Stimulated activated CD4-positive, alpha-beta T cell treated with anti-CD3 and anti-CD28 coated beads, Interleukin-1b, Interleukin-23, amount 100 ng/mL, for 24 hours (primary cell): Measurements from ENCODE around the gene SLF2.

ENCODE experiments used
- DNase-seq, 4 experiments: peaks; one replicate each; pipeline ENCODE4 v3.0.0-alpha.2; 2020; ENCODE audit warnings: low read depth in 4 of 4, low spot score in 1 of 4

Gene SLF2

DNA sequence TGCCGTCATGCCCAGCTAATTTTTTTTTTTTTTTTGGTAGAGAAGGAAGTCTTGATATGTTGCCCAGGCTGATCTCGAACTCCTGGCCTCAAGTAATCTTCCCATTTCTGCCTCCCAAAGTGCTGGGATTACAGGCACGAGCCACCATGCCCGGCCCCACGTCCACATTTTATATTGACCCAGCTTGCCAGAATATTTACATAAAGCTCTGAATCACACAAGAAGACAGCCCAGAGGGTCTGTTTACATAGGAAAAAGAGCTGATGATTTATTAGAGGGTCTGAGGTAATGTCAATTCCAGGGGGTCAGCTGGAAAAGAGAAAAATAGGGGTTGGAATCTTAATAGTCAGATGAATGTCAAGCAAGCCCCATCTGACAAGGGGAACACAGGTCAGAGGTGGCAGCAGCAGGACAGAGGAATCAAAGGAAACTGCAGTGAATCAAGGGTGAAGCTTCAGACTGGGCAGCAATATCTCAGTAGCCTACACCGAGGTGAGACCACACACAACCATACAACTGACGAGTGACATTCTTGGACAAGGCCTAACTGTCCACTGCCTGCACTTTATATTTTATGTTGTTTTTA lies 15.8 kb upstream of the SLF2 start:
- no peak for DNase-seq

DNA sequence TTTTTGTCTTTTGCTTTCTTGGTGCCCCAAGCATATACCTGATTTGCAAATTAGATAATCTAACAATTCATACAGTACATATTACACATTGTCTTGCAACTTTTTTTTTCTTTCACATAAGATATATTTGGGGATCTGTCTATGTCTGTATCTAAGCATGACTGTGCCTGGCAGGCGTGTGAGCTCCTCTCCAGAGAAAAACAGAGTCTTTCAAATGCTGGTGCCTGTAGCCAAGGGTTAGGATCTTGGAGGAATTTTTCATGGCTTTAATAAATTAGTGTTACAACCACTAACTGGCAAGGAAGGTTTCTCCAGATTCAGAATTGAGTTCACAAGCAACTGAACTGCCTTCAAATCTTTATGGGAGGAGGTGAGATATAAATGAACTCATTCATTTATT lies 14.8 kb upstream of the SLF2 start:
- DNase-seq, result no peak

DNA sequence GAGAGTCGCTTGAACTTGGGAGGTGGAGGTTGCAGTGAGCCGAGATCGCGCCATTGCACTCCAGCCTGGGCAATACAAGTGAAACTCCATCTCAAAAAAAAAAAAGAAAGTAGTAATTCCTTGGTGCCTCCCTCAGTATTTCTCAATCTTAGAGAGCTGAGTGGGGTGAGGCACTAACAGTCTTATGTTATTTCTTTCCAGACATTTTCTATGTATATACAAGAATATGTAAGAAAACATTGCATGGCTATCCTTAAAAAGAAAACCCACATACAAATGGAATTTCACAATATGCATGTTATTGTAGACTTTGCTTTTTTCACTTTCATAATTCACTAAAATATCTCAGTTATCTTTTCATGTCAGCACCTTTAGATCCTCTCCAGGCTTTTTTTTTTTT lies 13.6 kb upstream of the SLF2 start:
- DNase-seq, result no peak

DNA sequence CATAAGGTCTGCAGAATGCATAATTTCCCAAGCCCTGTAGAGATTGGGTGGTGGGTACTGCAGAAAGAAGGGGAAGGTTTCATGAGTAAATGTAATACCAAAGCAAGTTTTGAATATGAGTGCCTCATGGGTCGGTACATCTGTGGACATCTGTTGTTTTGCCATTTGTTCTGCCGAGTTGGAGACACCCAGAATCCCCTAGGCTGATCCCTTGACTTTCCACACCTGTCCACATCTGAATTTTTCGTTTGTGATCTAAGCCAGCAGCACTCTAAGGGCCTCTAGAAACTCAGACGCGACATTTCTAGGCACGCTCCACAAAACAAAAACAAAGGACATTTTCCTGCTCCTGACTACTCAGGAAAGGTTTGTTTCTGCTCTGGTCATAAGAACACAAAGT lies 11.7 kb upstream of the SLF2 start:
- DNase-seq, result no peak

DNA sequence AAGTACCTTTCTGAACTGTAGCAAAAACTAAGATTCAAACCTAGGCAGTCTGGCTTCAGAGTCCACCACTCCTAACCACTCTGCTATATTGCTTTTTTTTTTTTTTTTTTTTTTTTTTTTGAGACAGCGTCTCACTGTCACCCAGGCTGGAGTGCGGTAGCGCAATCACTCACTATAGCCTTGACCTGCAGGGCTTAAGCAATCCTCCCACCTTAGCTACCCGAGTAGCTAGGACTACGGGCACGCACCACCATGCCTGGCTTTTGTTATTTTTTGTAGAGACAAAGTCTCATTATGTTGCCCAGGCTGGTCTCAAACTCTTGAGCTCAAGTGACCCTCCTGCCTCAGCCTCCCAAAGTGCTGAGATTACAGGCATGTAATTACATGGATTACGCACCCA lies 10.1 kb upstream of the SLF2 start:
- DNase-seq, result no peak

DNA sequence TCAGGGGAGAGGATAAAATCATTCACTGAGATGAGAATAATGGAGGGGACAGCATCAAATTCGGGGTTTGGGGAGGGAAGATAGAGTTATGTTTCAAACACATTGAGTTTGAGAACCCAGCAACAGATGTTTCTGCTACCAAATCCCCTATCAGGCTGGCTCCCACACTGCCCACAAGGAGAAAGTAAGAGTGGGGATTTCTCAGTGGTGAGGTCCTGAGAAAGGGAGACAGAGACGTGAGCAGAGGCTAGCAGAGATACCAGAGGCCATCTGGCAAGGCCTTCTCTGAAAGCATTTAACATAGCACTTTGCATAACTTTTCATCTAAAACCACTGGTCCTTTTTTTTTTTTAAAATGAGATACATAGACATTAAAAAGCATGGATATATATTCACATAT lies 7.8 kb upstream of the SLF2 start:
- DNase-seq, result no peak

DNA sequence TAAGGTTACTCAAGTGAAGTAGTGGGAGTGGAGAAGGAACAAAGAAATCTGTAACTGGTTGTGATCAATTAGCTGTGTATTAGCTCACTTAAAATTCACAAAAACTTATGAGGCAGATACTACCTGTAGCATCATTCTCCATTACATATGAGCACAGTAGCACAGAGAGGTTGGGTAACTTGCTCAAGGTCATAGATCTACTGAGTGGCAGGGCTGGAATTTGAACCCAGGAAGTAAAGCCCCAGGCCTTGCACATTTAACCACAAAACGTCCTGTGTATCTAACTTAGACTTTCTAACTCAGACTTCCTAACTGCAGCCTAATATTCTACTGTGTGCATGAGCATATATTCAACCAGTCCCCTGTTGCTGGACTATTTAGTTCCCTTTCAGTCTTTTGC lies 5.6 kb upstream of the SLF2 start:
- no peak for DNase-seq

DNA sequence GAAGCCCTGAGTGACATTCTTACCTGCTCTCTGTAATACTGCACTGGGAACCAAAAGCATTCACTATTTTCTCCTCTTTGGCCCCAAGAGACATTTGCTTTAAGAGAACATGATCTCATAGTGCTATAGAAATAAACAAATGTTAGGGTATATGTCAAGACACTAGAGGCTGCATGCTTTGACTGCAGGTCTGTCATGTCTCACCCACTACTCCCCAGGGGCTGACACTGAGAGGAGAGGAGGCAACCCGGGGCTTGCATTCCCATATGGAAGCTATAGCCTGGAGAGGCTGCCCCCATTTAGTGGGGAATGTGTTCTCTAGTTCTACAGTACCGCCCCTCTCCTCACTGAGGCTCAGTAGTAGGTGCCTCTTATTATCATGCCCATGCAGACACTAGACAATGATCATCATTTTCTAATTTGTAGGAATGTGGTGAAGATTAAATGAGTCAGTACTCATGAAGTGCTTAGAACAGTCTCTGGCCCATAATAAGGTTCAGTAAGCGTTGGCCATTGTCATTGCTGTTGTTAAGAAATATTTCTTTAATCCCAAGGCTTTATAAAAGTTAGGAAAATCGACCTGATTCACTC lies 4.9 kb upstream of the SLF2 start:
- DNase-seq, result no peak

DNA sequence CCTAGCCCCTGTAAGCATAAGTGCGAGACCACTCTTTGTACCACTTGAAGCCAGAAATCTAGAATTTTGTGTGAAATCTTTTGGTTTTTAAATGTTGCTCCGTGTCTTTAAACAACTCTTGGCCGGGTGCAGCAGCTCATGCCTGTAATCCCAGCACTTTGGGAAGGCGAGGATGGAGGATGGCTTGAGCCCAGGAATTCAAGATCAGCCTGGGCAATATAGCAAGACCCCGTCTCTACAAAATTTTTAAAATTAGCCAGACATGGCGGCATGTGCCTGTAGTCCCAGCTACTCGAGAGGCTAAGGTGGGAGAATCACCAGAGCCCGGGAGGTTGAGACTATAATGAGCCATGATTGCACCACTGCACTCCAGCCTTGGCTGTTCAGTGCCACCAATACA lies 4.4 kb upstream of the SLF2 start:
- no peak for DNase-seq

DNA sequence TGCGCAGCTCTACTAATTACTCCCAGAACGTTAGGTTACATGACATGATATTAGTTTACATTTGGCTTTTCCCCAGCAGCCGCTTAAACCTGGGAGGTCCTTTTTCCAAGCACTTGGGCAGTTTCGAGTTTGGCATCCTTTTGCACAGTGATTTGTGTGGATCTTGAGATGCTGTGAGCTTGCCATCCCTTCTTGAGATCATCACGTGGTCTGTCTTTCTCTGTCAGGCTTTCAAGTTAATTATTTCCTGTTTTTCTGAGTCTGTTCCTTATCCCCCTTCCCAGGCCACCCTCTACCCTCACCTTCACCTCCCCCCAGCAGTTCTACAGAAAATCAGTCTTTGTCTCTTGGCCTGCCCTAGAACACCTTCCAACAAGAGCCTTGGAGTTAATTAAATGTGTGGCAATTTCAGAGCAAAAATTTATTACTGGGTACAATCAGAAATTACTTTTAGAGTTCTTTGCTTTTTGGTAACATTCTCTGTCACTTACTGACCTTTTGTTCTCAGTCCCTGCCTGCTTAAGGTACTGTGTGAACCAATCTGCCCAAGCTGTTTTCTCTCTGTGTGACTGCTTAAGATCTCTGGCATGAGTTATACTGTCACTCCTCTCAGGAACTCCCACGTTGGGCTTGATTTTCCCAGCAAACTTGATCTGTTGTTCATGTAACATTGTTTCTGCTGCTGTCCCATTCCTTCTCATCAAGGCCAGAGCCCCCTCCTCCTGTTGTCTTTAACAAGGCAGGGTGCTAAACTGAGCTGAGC lies 3.1 kb upstream of the SLF2 start:
- DNase-seq, result no peak

DNA sequence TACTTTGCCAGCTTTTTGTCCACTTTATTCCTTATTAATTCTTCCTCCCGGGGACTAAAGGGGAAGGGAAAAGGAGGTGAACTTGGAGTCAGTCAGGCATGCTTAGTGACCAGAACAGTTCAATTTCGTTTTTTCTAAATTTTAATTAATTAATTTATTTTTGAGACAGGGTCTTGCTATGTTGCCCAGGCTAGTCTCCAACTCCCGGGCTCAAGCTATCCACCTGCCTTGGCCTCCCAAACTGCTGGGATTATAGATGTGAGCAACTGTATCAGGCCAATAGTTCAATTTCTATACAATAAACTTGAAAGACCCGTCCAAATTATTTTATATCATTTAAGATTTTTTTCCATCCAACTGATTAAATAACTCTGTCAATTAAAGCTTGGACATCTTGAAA lies 1.3 kb upstream of the SLF2 start:
- DNase-seq, result no peak

DNA sequence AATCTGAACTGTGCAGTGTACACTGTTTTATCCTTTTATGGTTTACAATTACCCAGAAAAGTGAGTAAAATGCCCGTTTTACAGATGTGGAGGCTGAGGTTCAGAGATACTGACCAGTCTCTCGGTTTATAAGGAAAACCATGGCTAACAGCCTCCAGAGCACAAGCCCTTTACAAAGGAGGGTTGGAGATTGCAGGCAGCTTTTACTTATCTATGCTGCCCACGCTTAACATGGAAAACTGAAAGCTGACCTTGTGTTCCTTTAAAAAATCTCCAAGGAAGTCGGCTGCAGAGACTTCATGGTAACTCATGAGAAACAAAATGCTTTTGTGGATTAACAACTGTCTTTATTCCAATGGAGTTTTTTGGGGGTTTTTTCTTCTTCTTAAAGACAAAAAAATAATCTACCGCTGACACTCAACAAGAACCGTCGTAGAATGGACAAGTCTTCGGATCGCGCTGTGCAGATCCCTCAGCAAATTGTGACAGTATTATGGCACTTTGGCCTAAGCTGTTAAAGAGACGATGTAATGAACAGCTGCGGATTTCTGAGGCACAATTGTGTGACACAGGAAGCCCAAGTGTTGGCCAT lies 654 bp upstream of the SLF2 start:
- DNase-seq, result no peak

DNA sequence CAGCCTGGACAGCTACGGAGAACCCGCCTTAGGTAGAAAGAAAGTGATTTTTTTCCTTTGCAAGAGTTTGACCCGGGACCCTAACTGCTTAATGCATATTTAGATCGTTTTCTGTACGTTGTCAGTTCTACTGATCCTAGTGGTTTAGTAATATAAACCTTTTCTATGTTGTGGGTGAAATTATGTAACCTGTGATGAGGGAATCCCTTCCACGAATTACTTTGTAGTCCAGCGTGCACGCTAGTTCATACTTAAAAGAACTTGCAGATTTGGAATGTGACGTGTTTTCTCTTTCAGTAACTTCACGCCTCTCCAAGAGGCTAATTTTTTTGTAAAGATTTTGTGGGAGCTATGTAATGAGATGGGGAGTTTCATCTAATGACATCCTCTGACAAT lies 705 bp downstream of the SLF2 start:
- no peak for DNase-seq

DNA sequence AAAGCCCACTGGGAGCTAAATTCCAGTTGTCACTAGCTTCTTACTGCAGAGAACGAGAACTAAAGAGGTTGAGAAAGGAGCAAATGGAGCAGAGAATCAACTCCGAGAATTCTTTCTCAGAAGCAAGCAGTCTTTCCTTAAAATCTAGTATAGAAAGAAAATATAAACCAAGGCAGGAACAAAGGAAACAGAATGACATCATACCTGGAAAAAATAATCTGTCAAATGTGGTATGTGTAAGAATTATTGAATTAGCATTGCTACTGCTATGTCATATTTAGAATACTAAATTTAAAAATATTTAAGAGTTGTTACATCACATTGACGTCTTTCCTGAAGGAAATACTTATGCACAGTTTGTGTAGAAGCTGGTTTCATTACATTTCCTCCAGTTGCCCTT lies 4.3 kb downstream of the SLF2 start:
- DNase-seq, result no peak

DNA sequence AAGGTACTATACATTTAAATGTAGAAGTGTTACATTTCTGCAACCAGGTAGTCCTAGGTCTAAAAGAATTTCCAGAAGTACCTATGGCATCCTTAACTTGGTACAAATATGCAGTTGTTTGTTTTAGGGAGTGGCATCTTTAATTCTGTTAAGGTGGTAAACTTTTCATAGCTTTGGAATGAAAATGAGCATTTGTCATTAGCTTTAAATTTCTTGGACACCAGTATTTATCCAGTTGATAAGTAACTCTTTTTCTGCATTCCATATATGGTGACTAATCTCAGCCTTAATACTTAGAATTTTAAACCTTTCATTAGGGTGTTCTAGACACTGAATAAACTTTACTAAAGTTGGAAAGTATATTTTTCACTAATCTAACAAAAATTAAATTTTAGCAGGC lies 10.8 kb downstream of the SLF2 start:
- no peak for DNase-seq

DNA sequence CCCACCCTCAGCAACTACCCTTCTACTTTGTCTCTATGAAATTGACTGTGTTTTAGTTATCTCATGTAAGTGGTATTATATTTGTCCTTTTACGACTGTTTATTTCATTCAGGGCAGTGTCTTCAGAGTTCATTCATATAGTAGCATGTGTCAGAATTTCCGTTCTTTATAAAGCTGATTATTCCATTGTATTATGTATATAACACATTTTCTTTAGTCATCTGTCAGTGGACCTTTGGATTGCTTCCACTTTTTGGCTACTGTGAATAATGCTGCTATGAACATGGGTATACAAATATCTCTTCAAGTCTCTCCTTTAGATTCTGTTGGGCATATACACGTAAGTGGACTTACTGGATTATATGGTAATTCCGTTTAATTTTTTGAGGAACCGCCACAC lies 14.5 kb downstream of the SLF2 start:
- no peak for DNase-seq

DNA sequence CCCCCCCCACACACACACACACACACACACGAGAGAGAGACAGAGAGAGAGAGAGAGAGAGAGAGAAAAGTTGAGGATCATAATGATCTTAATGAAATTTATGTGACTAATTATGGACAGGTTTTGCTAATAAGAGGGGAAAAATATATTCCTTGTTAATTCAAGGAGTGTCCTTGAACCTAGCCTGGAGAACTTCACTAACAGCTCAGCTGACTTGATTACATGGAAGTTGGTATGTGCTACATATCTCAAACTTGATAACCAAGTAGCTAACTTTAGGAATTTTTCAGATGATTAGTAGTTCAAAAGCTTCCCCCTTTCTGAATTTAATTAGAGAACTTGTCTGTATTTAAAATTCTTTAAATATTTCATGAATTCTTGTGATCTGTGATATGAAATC lies 15.3 kb downstream of the SLF2 start:
- no peak for DNase-seq

DNA sequence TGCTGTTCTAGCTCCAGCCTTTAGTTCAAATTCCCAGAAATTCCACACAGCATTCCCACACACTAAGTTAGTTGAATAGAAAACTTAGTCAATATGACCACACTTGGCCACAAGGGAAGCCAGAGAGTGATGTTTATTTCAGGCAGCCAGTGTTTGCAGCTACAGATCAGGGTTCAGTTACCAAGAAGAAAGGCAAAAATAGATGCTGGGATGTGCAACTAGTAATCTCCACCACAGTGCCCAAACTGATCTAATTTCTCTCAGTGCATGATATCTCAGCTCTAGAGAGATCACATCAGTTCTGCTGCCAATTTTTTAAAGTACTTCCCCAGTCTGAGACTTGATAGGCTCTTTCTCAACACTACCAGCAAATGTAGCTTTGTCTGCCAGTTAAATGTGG lies 17.6 kb downstream of the SLF2 start:
- DNase-seq, result no peak

DNA sequence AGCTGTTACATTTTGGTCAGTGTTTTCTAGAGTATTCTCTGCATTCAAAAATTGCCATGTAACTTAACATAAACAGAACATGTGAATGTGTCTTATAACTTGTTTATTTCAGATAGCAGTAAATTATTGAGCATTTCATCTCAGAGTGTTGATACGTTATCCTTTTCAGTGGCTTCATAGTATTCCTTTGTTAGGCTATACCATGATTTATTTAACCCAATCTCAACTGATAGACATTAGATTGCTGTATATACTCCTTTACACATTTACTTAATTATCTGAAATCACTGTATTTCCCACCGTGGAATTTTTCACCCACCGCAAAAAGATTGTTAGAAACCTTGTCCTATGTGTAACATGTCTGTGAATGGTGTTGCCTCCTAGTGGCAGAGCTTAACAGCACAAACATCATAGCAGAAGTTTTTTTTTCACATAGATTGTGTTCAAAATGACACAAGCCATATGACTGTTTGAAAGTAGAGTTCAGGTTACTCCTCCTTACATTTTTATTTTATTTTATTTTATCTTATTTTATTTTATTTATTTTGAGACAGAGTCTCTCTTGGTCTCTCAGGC lies 21.4 kb downstream of the SLF2 start:
- DNase-seq, result no peak

DNA sequence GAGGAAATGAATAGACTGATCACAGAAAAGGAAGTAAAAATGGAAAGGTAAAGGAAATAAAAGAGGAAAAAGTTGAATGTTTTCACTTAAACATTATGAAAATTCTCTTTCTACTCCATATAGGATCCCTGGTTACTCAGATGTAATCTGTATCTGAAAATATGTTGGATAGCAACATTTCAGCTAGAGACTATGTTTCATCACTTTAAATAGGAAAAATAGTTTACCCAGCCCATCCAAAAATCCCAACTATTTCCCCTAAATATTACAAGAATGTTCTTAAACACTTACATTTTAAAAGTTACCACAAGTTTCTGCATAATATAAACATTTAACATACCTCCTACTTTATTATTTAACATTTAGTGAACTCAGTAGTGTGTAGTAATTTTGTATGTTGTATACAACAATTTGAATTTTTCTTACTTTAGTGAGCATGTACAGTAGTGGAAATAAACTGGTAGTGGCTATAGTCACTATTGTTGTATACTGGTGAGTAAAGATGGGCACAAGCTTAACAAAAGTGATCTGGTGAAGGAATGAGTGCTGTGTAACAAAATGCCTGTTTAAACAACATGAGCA lies 27.1 kb downstream of the SLF2 start:
- no peak for DNase-seq

DNA sequence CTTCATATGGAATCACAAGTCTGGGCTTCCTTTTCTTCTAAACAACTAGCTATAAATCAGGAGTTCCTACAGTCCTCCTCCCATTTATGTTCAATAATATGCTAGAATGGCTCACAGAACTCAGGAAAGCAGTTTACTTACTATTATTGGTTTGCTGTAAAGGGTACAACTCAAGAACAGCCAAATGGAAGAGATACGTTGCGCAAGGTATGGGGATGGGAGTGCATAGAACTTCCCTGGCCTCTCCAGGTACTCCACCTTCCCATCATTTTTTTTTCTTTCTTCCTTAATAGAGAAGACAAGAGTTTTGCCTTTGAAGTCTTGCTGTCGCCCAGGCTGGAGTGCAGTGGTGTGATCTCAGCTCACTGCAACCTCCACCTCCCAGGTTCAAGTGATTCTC lies 29.5 kb downstream of the SLF2 start:
- DNase-seq, result no peak

DNA sequence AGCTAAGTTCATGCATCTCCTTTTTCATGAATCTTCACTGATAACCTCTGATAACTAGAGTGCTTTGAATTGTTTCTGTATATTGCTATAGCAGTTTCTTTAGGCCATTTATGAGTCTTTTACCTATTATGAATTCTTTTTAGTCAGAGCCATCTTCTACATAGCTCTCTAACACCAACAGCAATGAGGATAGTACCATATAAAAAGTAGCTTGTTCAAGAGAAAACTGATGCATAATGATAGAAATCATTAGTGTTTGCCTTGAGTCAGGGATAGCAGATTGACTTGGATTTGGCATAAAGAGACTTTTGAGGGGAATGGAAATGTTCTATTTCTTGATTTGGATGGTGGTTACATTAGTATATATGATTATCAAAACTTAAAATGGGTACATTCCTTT lies 30.7 kb downstream of the SLF2 start:
- no peak for DNase-seq
